H1 (cell line): Measurements from ENCODE around the gene SMARCB1. TPM values are rescaled to one million over a fixed set of nuclear protein-coding genes. Genes with fewer than 3 reads are reported as not detected.

Experiments used
- CTCF ChIA-PET: fragments of 300-600 bp; sonication (Branson Sonifier 250); formaldehyde crosslinking; loops from one replicate; lab custom pipeline; 2021; ENCODE audit not compliant: partially characterized antibody; lab: Charles Lee
- POLR2A ChIA-PET: fragments of 300-600 bp; sonication (Branson Sonifier 250); formaldehyde crosslinking; loops from one replicate; lab custom pipeline; 2021; ENCODE audit warnings: inconsistent platforms; ENCODE audit not compliant: partially characterized antibody; lab: Charles Lee
- DNase-seq, 2 experiments: peaks; one replicate each; pipeline versions ENCODE4 v3.0.0 to v3.0.0-alpha.2; 2010 to 2022; ENCODE audit warnings: low spot score in 2 of 2, low read depth in 1 of 2, mixed read lengths in 1 of 2
- FAIRE-seq: peaks from 2 replicates; lab custom pipeline; 2011; peaks lifted over from hg19 to GRCh38; lab: Jason Lieb, UNC
- H2AFZ ChIP-seq: 2 replicates; pipeline ENCODE4 v1.8.1; 2012; ENCODE audit warnings: low read length, inconsistent platforms
- H2AK5ac ChIP-seq: 2 replicates; pipeline ENCODE4 v1.6.1; 2013; ENCODE audit warnings: low read depth, low read length
- H2BK120ac ChIP-seq: replicated peaks from 2 replicates; pipeline ENCODE3; 2013; ENCODE audit warnings: low read depth, low read length, inconsistent platforms
- H2BK12ac ChIP-seq: 2 replicates; pipeline ENCODE4 v1.6.1; 2013; ENCODE audit warnings: low read depth, low read length
- H2BK15ac ChIP-seq: 2 replicates; pipeline ENCODE4 v1.6.1; 2013; ENCODE audit warnings: low read length
- H2BK20ac ChIP-seq: 2 replicates; pipeline ENCODE4 v1.6.1; 2013; ENCODE audit warnings: low read length
- H2BK5ac ChIP-seq: 2 replicates; pipeline ENCODE4 v1.6.1; 2013; ENCODE audit warnings: low read depth, low read length
- H3K14ac ChIP-seq: 2 replicates; pipeline ENCODE4 v1.6.1; 2013; ENCODE audit warnings: inconsistent platforms; ENCODE audit not compliant: insufficient read length
- H3K18ac ChIP-seq: 2 replicates; pipeline ENCODE4 v1.6.1; 2013; ENCODE audit warnings: low read length; ENCODE audit errors: extremely low read depth
- H3K23ac ChIP-seq: 2 replicates; pipeline ENCODE4 v1.6.1; 2013; ENCODE audit warnings: inconsistent platforms; ENCODE audit not compliant: insufficient read length
- H3K23me2 ChIP-seq: 2 replicates; pipeline ENCODE4 v1.6.1; 2013; ENCODE audit warnings: low read depth, low read length
- H3K27ac ChIP-seq: 2 replicates; pipeline ENCODE4 v1.6.1; 2011; ENCODE audit warnings: low read depth, low read length, inconsistent platforms
- H3K27me3 ChIP-seq, 4 experiments: replicated peaks in 1 of 4; 1 replicate in 1 of 4; 2 replicates in 3 of 4; pipeline versions ENCODE4 v1.6.1 to v1.8.1; 2011 to 2013; ENCODE audit warnings: low read length in 3 of 4, mild to moderate bottlenecking in 3 of 4, inconsistent platforms in 2 of 4, mixed read lengths in 2 of 4, moderate library complexity in 1 of 4; ENCODE audit not compliant: control insufficient read depth in 3 of 4, insufficient read depth in 3 of 4; ENCODE audit errors: extremely low read depth in 1 of 4
- H3K36me3 ChIP-seq, 4 experiments: 2 replicates each; pipeline versions ENCODE4 v1.6.1 to v1.8.1; 2011 to 2013; ENCODE audit warnings: mild to moderate bottlenecking in 4 of 4, low read length in 3 of 4, moderate library complexity in 2 of 4, control low read depth in 1 of 4, inconsistent platforms in 1 of 4; ENCODE audit not compliant: insufficient read depth in 4 of 4, control insufficient read depth in 2 of 4
- H3K4ac ChIP-seq: replicated peaks from 2 replicates; pipeline ENCODE3; 2013; ENCODE audit warnings: low read length, low read depth, mixed read lengths, inconsistent platforms; ENCODE audit not compliant: insufficient read length
- H3K4me1 ChIP-seq, 4 experiments: replicated peaks in 1 of 4; 1 replicate in 1 of 4; 2 replicates in 3 of 4; pipeline versions ENCODE4 v1.6.1 to v1.8.1; 2011 to 2013; ENCODE audit warnings: low read length in 3 of 4, inconsistent platforms in 2 of 4, mixed read lengths in 1 of 4; ENCODE audit not compliant: insufficient read depth in 4 of 4, control insufficient read depth in 3 of 4
- H3K4me2 ChIP-seq, 2 experiments: 2 replicates each; pipeline versions ENCODE4 v1.6.1 to v1.8.1; 2011 to 2013; ENCODE audit warnings: low read depth in 2 of 2, low read length in 2 of 2, control low read depth in 1 of 2, inconsistent platforms in 1 of 2, mild to moderate bottlenecking in 1 of 2; ENCODE audit not compliant: insufficient read depth in 1 of 2
- H3K4me3 ChIP-seq, 4 experiments: fragments of 200-600, 300-600 bp in 1 of 4; sonication (generic), shearing (Covaris generic), sonication (Bioruptor Twin) in 1 of 4; 2 replicates each; pipeline versions ENCODE4 v1.5.1 to v1.8.1; 2011 to 2016; ENCODE audit warnings: low read length in 4 of 4, low read depth in 3 of 4, control low read depth in 2 of 4, inconsistent platforms in 2 of 4, mild to moderate bottlenecking in 2 of 4, mixed read lengths in 1 of 4, moderate library complexity in 1 of 4; ENCODE audit not compliant: insufficient read depth in 2 of 4; ENCODE audit errors: extremely low read depth in 1 of 4
- H3K56ac ChIP-seq: replicated peaks from 2 replicates; pipeline ENCODE3; 2013; ENCODE audit warnings: low read depth, mild to moderate bottlenecking, mixed read lengths, low read length, inconsistent platforms; ENCODE audit not compliant: insufficient read length
- H3K79me1 ChIP-seq: 2 replicates; pipeline ENCODE4 v1.6.1; 2013; ENCODE audit warnings: low read depth, low read length, control low read depth
- H3K79me2 ChIP-seq, 2 experiments: 2 replicates each; pipeline versions ENCODE4 v1.6.1 to v1.8.1; 2012 to 2013; ENCODE audit warnings: low read length in 2 of 2, mild to moderate bottlenecking in 2 of 2, inconsistent platforms in 1 of 2; ENCODE audit not compliant: insufficient read depth in 2 of 2, control insufficient read depth in 1 of 2
- H3K9ac ChIP-seq, 4 experiments: replicated peaks in 1 of 4; 1 replicate in 1 of 4; 2 replicates in 3 of 4; pipeline versions ENCODE4 v1.6.1 to v1.8.1; 2011 to 2013; ENCODE audit warnings: low read depth in 3 of 4, low read length in 3 of 4, control low read depth in 2 of 4, mild to moderate bottlenecking in 2 of 4, moderate library complexity in 2 of 4, inconsistent platforms in 1 of 4; ENCODE audit errors: extremely low read depth in 1 of 4
- H3K9me3 ChIP-seq, 2 experiments: 2 replicates each; pipeline versions ENCODE4 v1.6.1 to v1.8.1; 2012 to 2013; ENCODE audit warnings: mild to moderate bottlenecking in 2 of 2, moderate library complexity in 2 of 2, control low read depth in 1 of 2, inconsistent platforms in 1 of 2, low read depth in 1 of 2, low read length in 1 of 2, mixed read lengths in 1 of 2; ENCODE audit not compliant: insufficient read depth in 2 of 2
- H4K20me1 ChIP-seq, 2 experiments: replicated peaks in 1 of 2; 2 replicates each; pipeline versions ENCODE3 to v1.8.1; 2011 to 2013; ENCODE audit warnings: inconsistent platforms in 2 of 2, low read length in 2 of 2, mild to moderate bottlenecking in 1 of 2; ENCODE audit not compliant: insufficient read depth in 2 of 2, control insufficient read depth in 1 of 2
- H4K5ac ChIP-seq: 2 replicates; pipeline ENCODE4 v1.6.1; 2013; ENCODE audit warnings: low read length, low read depth, mixed read lengths, inconsistent platforms; ENCODE audit not compliant: insufficient read length
- H4K8ac ChIP-seq: 2 replicates; pipeline ENCODE4 v1.8.0; 2013; ENCODE audit warnings: mild to moderate bottlenecking, moderate library complexity, low read length, inconsistent platforms; ENCODE audit not compliant: insufficient read depth; ENCODE audit errors: extremely low read depth
- H4K91ac ChIP-seq: replicated peaks from 2 replicates; pipeline ENCODE3; 2013; ENCODE audit warnings: low read length, mixed read lengths, inconsistent platforms; ENCODE audit not compliant: insufficient read length
- BACH1 ChIP-seq: IDR thresholded peaks from 2 replicates; pipeline ENCODE4 v1.6.1; 2012; ENCODE audit warnings: low read length, improper control_type of control experiment
- CBX5 ChIP-seq: fragments of 300-800, 300-1000 bp; sonication (generic); IDR thresholded peaks from 2 replicates; pipeline ENCODE4 v1.7.1; 2016; ENCODE audit warnings: antibody characterized with exemption, low read length, low read depth
- CTBP2 ChIP-seq: IDR thresholded peaks from 2 replicates; pipeline ENCODE4 v1.7.0; 2011; ENCODE audit warnings: borderline replicate concordance, mild to moderate bottlenecking, moderate library complexity, mixed read lengths, low read length; ENCODE audit not compliant: insufficient read depth, insufficient read length
- EZH2 ChIP-seq: fragments of 200-600 bp; sonication (generic); IDR thresholded peaks from 2 replicates; pipeline ENCODE4 v1.7.1; 2012; ENCODE audit warnings: low read depth, mild to moderate bottlenecking, moderate library complexity, low read length, inconsistent platforms; ENCODE audit not compliant: severe bottlenecking
- HDAC2 ChIP-seq, 2 experiments: fragments of 300-600 bp in 1 of 2; sonication (generic) in 1 of 2; IDR thresholded peaks; 2 replicates each; pipeline ENCODE4 v1.6.1; 2011 to 2012; ENCODE audit warnings: low read depth in 2 of 2, low read length in 2 of 2, mild to moderate bottlenecking in 2 of 2, moderate library complexity in 2 of 2, borderline replicate concordance in 1 of 2, inconsistent platforms in 1 of 2
- RAD21 ChIP-seq, 2 experiments: IDR thresholded peaks in 1 of 2; conservative IDR thresholded peaks in 1 of 2; 2 replicates each; pipeline ENCODE4 v1.6.1; 2011; ENCODE audit warnings: low read depth in 2 of 2, low read length in 2 of 2, improper control_type of control experiment in 1 of 2, inconsistent platforms in 1 of 2, mild to moderate bottlenecking in 1 of 2, moderate library complexity in 1 of 2
- SIRT6 ChIP-seq: IDR thresholded peaks from one replicate; pipeline ENCODE4 v1.7.1; 2012; ENCODE audit warnings: low read length, inconsistent platforms
- SIX5 ChIP-seq: IDR thresholded peaks from 2 replicates; pipeline ENCODE4 v1.6.1; 2011; ENCODE audit warnings: mild to moderate bottlenecking, low read depth, low read length
- SP1 ChIP-seq: IDR thresholded peaks from 2 replicates; pipeline ENCODE4 v1.6.1; 2011; ENCODE audit warnings: low read depth, low read length
- SP2 ChIP-seq: IDR thresholded peaks from 2 replicates; pipeline ENCODE4 v1.6.1; 2012; ENCODE audit warnings: mild to moderate bottlenecking, low read length, inconsistent platforms
- TAF1 ChIP-seq: IDR thresholded peaks from 2 replicates; pipeline ENCODE4 v1.6.1; 2011; ENCODE audit warnings: mild to moderate bottlenecking, low read depth, low read length
- TBP ChIP-seq: IDR thresholded peaks from 2 replicates; pipeline ENCODE4 v1.6.1; 2011; ENCODE audit warnings: low read depth, low read length, improper control_type of control experiment
- ZNF274 ChIP-seq: IDR thresholded peaks from 2 replicates; pipeline ENCODE4 v1.7.0; 2012; ENCODE audit warnings: low read length, borderline replicate concordance; ENCODE audit errors: extremely low read depth
- WGBS, 2 experiments: shearing (Covaris generic) in 1 of 2; methylation state at CpG; one replicate each; pipeline versions ENCODE4 v1.1.6 to v1.1.7; 2013 to 2015; ENCODE audit warnings: low lambda C conversion rate in 2 of 2, mixed read lengths in 2 of 2, inconsistent platforms in 1 of 2, low coverage in 1 of 2, missing lambda C conversion rate in 1 of 2; ENCODE audit not compliant: insufficient replicate concordance in 2 of 2, insufficient coverage in 1 of 2, insufficient read length in 1 of 2; ENCODE audit errors: extremely low coverage in 1 of 2, missing lambda C conversion rate in 1 of 2; 5-methylcytosine and 5-hydroxymethylcytosine counted together
- polyA plus RNA-seq, 7 experiments: library from polyadenylated mRNA; depleted of rRNA in 3 of 7; stranded (reverse) in 5 of 7; unstranded in 2 of 7; fragments of >200 nt in 5 of 7; fragments of 200-250 nt in 2 of 7; gene quantifications; 1 replicate in 5 of 7; 2 replicates in 1 of 7; 4 replicates in 1 of 7; pipeline versions ENCODE4 v1.2.1 to v1.2.3, GENCODE V29; 2011 to 2013; ENCODE audit warnings: missing spikeins in 2 of 7, mixed read lengths in 2 of 7
- total RNA-seq: library from RNA; stranded (reverse); fragmentation: NEBNext Ultra II Directional; extraction: Animal tissue kit (Norgen Biotek cat#: 25700); gene quantifications from 2 replicates; pipeline ENCODE4 v1.2.1, GENCODE V29; 2021

SMARCB1 gene
- total and polyA plus RNA-seq, 2 of the 8 experiments (the other 6 are each of a cell fraction or from before 2014, with no cell fraction given), result 116 to 145 TPM

- H3K56ac ChIP-seq, result no peak overlapping the region
- peak overlapping the region; percentile 96 for H2BK5ac ChIP-seq
- POLR2A ChIA-PET, result interaction anchor here (0.9 to 2.0 kb wide), 6 partner anchors 9 to 69 kb away, joined by 3 to 6 read pairs (median 4); partner anchors contain the start of gene MIF
- H2AK5ac ChIP-seq, result no peak overlapping the region
- no peak overlapping the region for H3K18ac ChIP-seq
- FAIRE-seq, result no peak
- peaks cover 11 to 60% (median 26%) of the 10 kb centered on the region in 4 experiments for H3K36me3 ChIP-seq
- no peak overlapping the region for H3K4ac ChIP-seq
- H4K8ac ChIP-seq, result no peak overlapping the region; the same call in 1 of the 2 replicates
- no peak overlapping the region for H3K9ac ChIP-seq
- no peak overlapping the region for H2BK15ac ChIP-seq
- no peaks in the 10 kb centered on the region for H3K23me2 ChIP-seq
- H3K9me3 ChIP-seq, result no peaks in the 10 kb centered on the region
- no peak overlapping the region for H3K4me3 ChIP-seq
- H3K79me1 ChIP-seq, result no peaks in the 10 kb centered on the region
- H3K14ac ChIP-seq, result no peak overlapping the region
- no peak overlapping the region for H4K5ac ChIP-seq
- CTCF ChIA-PET, result interaction anchor here (1.1 to 2.1 kb wide), 2 partner anchors 10 to 24 kb away, joined by 4 to 14 read pairs; no protein-coding TSS in a partner anchor
- no peaks in the 10 kb centered on the region; a peak in 1 of 4 replicates for H3K79me2 ChIP-seq
- H3K27me3 ChIP-seq, result no peaks in the 10 kb centered on the region; a peak in 1 of 7 replicates
- H4K20me1 ChIP-seq, result peaks cover 0 to 10% of the 10 kb centered on the region in 2 experiments
- DNase-seq, result no peak
- no peak overlapping the region for H3K23ac ChIP-seq
- peak overlapping the region; percentile 80; the same call in 1 of the 2 replicates for H2BK20ac ChIP-seq
- peak overlapping the region; percentile 49; the same call in 1 of the 2 replicates for H3K27ac ChIP-seq
- H2BK120ac ChIP-seq, result no peak overlapping the region
- H2BK12ac ChIP-seq, result no peak overlapping the region
- WGBS, 2 experiments, result 85% methylated on average over 12 of the region's 12 CpGs; no CpG with 5 or more reads in 1 of the 2 experiments
- H4K91ac ChIP-seq, result peak overlapping the region; percentile 82
- H2AFZ ChIP-seq, result no peak overlapping the region
- no peaks in the 10 kb centered on the region for H3K4me1 ChIP-seq
- no peak overlapping the region for H3K4me2 ChIP-seq
- TF ChIP-seq SP2 (no peak), HDAC2 (IDR thresholded peaks at IDR 0.05; ENCODE audit: borderline replicate concordance in 1 of 2, low read depth in 2 of 2, low read length in 2 of 2) (no peak), EZH2 (no peak), TAF1 (no peak), SIX5 (no peak), RAD21 (IDR thresholded peaks at IDR 0.05 in 1 of 2, conservative IDR thresholded peaks at IDR 0.05 in 1 of 2; ENCODE audit: low read depth in 2 of 2, low read length in 2 of 2) (no peak), ZNF274 (no peak), BACH1 (no peak), SP1 (no peak), CTBP2 (no peak), SIRT6 (no peak), TBP (no peak), CBX5 (no peak)
These were observed 38.6 kb downstream of the SMARCB1 start for GRCh38 chr22:23825246-23825905.
